NCI-H2227 (cell line): Measurements from ENCODE around the gene ELAC1.
A peak's percentile ranks its signal among the peaks of the same experiment; 100 is the strongest.
"Not testable (repeated sequence)": the region's sequence is repeated elsewhere in the genome, so short reads cannot be mapped to it uniquely, and the experiment has no call there.

Experiments used
- DNase-seq: peaks from one replicate; lab custom pipeline; 2025; ENCODE audit not compliant: unreplicated experiment; lab: John Stamatoyannopoulos, UW

ELAC1 gene

DNA sequence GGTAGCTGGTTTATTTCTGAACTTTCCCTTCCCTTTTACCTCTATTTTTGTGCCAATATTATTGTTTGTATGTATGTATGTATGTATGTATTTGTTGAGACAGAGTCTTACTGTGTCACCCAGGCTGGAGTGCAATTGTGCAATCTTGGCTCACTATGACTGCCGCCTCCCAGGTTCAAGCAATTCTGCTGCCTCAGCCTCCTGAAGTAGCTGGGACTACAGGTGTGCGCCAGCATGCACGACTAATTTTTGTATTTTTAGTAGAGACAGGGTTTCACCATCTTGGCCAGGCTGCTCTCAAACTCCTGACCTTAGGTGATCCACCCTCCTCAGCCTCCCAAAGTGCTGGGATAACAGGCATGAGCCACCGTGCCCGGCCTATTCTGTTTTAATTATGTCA, 4.6 kb downstream of the ELAC1 start:
- DNase-seq, result not testable (repeated sequence)

GRCh38 chr18:50973367-50974126, 5.7 kb downstream of the ELAC1 start:
- DNase-seq, result no peak

- no peak for DNase-seq
Measured at GRCh38 chr18:50977037-50977760, 9.4 kb downstream of the ELAC1 start.

GRCh38 chr18:50981381-50981780, 13.5 kb downstream of the ELAC1 start:
- DNase-seq, result no peak

GRCh38 chr18:50982086-50982801, 14.4 kb downstream of the ELAC1 start:
- no peak for DNase-seq

GRCh38 chr18:50982802-50983179, 15.0 kb downstream of the ELAC1 start:
- no peak for DNase-seq

DNA sequence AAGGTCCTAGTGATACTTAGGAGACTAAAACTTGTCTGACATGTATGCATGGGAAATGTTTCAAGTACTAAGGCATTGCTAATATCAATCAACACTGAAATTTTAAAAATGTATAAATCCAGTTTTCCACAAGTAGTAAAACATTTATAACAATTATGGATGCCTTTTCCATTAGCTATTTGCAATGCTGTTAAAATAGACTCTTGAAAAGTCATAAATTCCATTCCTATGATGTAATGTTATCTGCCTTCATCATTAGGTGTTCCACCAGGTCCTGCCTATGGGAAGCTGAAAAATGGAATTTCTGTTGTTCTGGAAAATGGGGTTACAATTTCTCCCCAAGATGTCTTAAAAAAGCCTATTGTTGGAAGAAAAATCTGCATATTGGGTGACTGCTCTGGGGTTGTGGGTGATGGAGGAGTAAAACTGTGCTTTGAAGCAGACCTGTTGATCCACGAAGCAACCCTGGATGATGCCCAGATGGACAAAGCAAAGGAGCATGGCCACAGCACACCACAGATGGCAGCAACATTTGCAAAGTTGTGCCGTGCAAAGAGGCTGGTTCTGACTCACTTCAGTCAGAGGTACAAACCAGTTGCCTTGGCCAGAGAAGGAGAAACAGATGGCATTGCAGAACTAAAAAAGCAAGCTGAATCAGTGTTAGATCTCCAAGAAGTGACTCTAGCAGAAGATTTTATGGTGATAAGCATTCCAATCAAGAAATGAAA, 18.7 kb downstream of the ELAC1 start:
- DNase-seq, result no peak

- DNase-seq, result no peak
Measured at GRCh38 chr18:50987261-50987660, 19.4 kb downstream of the ELAC1 start.

GRCh38 chr18:50989711-50990110, 21.9 kb downstream of the ELAC1 start:
- DNase-seq, result no peak

DNA sequence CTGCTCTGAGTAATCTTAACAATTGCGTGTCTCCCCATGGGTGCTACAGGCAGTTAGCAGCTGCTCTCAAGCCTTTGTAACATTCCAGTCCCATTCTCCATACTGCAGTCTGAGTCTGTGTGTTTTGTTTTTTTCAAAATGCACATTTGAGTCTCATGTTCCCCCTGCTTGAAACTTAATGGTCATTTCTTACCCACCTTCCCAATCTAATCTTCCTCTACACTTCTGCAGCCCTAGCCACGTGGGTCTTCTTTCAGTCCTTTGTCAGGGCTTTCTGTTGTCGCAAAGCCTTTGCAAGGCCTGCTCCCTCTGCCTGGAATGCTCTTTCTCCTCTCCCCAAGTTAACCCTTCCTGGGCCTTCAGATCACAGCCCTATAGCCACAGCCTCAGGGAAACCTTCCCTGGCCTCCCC, 24.5 kb downstream of the ELAC1 start:
- peak; percentile 46 for DNase-seq

DNA sequence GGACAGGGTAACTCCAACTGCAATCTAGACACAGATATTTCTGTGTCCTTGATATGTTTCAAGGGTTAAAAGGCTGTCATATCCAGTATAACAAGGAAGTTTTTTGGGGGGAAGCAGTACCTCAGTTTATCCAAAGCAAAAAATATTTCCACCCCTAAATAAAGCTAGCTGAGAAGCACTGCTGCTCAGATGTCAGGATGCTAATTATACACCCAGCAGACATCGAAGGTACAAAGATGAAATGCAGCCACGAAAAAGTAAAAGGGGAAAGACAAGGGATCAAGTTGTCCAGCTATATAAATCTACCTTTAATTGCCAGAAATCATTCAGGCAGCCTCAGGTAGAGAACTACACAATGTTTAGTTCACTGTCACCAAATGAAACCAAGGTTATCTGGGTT, 26.2 kb downstream of the ELAC1 start:
- DNase-seq, result no peak

- not testable (repeated sequence) for DNase-seq
Measured at GRCh38 chr18:51003174-51003573, 35.3 kb downstream of the ELAC1 start.

DNA sequence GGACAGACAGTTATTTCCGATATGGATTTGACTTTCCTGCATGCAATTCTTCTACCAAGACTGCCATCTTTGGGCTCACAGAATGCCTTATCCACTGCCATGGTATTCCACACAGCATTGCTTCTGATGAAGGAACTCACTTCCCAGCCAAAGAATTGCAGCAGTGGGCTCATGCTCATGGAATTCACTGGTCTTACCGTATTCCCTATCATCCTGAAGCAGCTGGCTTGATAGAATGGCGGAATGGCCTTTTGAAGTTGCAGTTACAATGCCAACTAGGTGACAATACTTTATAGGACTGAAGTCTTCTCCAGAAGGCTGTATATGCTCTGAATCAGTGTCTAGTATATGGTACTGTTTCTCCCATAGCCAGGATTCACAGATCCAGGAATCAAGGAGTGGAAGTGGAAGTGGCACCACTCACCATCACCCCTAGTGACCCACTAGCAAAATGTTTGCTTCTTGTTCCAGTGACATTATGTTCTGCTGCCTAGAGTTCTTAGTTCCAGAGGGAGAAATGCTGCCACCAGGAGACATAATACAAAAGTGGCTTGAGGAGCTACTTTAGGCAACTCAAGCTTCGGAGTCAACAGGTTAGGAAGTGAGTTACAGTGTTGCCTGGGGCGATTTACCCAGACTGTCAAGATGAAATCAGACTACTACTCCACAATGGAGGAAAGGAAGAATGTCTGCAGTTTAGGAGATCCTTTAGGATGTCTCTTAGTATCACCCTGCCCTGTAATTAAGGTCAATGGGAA, 38.4 kb downstream of the ELAC1 start:
- no peak for DNase-seq

GRCh38 chr18:51006948-51007789, 39.3 kb downstream of the ELAC1 start:
- DNase-seq, result no peak

DNA sequence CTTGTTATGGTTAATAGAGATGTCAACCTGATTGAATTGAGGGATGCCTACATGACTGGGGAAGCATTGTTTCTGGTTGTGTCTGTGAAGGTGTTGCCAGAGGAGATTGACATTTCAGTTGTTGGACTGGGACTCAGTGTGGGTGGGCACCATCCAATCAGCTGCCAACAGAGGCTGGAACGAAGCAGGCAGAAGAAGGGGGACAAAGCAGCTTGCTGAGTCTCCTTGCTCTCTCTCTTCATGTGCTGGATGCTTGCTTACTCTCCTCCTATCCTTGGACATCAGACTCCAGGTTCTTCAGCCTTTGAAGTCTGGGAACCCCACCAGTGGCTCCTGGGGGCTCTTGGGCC, 39.9 kb downstream of the ELAC1 start:
- DNase-seq, result no peak

- DNase-seq, result no peak
Measured at GRCh38 chr18:51009072-51009471, 41.2 kb downstream of the ELAC1 start.

GRCh38 chr18:51010218-51010617, 42.4 kb downstream of the ELAC1 start:
- no peak for DNase-seq

- DNase-seq, result no peak
Measured at GRCh38 chr18:51011709-51012108, 43.9 kb downstream of the ELAC1 start.

GRCh38 chr18:51012441-51012840, 44.6 kb downstream of the ELAC1 start:
- no peak for DNase-seq

- no peak for DNase-seq
Measured at GRCh38 chr18:51013259-51013658, 45.4 kb downstream of the ELAC1 start.
